GM12865 (cell line): Measurements from ENCODE around the gene PHOSPHO1.

Experiments used
- DNase-seq: peaks from one replicate; pipeline ENCODE4 v3.0.0; 2010; ENCODE audit warnings: low read depth
- H3K4me3 ChIP-seq: 2 replicates; pipeline ENCODE4 v1.5.1; 2011; ENCODE audit warnings: mild to moderate bottlenecking, low read depth, low read length, control low read depth
- TF ChIP-seq, protein P1 (sequence below): IDR thresholded peaks from 2 replicates; pipeline ENCODE4 v1.5.1; 2011; ENCODE audit warnings: low read length, control low read depth, low read depth, inconsistent platforms; ENCODE audit not compliant: insufficient read depth; ENCODE audit errors: missing control alignments

The PHOSPHO1 gene

GRCh38 chr17:49198211-49198610 is 32.4 kb downstream of the PHOSPHO1 start:
- TF ChIP-seq, protein P1, sequence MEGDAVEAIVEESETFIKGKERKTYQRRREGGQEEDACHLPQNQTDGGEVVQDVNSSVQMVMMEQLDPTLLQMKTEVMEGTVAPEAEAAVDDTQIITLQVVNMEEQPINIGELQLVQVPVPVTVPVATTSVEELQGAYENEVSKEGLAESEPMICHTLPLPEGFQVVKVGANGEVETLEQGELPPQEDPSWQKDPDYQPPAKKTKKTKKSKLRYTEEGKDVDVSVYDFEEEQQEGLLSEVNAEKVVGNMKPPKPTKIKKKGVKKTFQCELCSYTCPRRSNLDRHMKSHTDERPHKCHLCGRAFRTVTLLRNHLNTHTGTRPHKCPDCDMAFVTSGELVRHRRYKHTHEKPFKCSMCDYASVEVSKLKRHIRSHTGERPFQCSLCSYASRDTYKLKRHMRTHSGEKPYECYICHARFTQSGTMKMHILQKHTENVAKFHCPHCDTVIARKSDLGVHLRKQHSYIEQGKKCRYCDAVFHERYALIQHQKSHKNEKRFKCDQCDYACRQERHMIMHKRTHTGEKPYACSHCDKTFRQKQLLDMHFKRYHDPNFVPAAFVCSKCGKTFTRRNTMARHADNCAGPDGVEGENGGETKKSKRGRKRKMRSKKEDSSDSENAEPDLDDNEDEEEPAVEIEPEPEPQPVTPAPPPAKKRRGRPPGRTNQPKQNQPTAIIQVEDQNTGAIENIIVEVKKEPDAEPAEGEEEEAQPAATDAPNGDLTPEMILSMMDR = no peak
- no peak overlapping the region for H3K4me3 ChIP-seq
- no peak for DNase-seq

DNA sequence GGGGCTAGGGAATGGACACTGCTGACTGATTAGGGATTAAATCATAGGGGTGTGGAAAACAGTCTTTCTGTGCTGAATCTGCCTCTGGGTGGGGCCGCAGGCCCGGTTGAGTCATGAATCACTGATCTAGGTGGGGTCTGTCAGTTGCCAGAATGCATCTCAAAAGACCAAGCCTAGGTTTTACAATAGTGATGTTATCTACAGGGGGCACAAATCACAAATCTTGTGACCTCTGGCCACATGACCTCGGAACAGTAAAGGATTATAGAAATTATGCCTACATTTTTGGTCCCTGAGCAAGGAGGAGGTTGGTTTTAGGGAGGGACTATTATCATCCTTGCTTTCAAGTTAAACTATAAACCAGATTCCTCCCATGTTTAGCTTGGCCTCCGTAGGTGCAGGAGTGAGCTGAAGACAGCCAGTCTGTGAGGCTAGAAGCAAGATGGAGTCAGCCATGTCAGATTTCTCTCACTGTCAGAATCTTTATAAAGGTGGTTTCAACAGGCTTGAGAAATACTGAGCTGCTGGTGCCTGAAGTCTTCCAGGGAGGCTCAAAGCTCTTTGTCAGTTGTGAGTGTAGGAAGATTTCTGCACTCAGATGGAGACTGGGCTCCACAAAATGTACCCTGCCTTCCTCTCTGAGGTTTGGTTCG is 33.1 kb downstream of the PHOSPHO1 start:
- no peak for DNase-seq
- no peak overlapping the region for H3K4me3 ChIP-seq
- TF ChIP-seq, protein P1 = no peak

DNA sequence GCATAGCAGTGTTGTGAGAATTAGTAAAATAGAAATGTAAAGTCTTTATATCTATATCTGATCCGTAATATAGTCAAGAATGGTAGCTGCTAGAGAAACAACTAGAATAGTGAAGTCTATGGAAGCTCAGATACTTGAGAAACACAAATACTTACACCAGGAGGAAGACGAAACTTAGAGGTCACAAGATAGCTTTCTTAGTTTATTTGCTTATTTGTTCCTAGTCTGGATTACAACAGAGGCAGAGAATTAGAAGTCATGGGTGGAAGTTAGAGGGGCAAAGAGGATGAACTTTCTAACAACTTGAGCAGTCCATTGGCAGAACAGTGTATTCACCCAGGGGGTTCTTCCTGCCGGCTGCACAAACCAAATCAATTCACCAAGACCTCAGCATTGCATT is 34.1 kb downstream of the PHOSPHO1 start:
- DNase-seq = no peak
- no peak overlapping the region for H3K4me3 ChIP-seq
- TF ChIP-seq, protein P1 = no peak

GRCh38 chr17:49195751-49196150 is 34.8 kb downstream of the PHOSPHO1 start:
- peak; percentile 37 for DNase-seq
- TF ChIP-seq, protein P1 = no peak
- H3K4me3 ChIP-seq = no peak overlapping the region

DNA sequence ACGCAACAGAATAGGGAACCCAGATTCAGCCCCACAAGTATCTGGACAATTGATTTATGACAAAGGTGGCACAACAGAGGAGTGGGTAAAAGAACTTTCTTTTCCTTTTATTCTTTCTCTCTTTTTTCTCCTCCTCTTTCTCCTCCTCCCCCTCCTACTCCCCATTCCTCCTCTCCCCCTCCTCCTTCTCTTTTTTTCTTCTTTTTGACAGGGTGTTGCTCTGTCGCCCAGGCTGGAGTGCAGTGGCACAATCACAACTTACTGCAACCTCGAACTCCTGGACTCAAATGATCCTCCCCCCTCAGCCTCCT is 36.3 kb downstream of the PHOSPHO1 start:
- no peak for DNase-seq
- H3K4me3 ChIP-seq = no peak overlapping the region
- TF ChIP-seq, protein P1 = no peak

DNA sequence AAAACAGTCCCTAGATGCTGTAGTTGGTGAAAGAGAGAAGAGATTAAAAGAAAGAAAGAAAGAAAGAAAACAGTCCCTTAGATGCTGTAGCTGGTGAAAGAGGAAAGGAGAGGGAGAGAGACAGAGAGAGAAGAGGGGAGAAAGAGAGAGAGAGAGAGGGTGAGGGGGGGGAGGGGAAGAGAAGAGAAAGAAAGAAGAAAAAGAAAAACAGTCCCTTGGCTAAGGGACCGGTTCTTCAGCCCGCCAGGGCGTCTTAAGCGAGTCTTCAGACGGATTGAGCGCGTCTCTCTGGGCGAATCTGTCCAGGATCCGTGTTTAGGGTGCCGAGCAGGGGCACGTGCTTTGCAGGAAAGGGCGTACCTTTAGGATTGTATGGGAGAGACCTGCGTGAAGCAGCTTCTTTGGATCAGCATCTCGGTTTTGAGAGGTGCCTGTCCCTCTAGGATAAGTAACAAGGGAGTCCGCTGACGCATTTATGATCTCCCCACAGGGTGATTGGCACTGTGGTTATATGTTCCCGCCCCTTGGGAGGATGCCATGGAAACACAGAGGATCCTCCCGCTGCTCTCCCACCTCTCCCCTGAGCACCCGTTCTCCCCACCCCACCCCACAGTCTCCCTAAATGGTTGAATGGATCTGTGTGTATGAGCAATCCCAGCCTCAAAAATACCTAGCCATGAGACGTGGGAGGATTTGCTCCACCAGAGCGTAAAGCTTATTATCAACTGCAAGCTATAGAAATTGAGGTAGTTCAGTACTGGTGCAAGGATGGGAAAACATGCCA is 36.9 kb downstream of the PHOSPHO1 start:
- H3K4me3 ChIP-seq = peak overlapping the region; percentile 80
- DNase-seq = peak; percentile 84
- TF ChIP-seq, protein P1 = no peak
